Cardiac muscle cell (in vitro differentiated cells and primary cell): ENCODE results near the gene IP6K1. TPM values are rescaled to one million over a fixed set of nuclear protein-coding genes. Genes with fewer than 3 reads are reported as not detected.
A peak's percentile ranks its signal among the peaks of the same experiment; 100 is the strongest.
"Not testable (repeated sequence)": the region's sequence is repeated elsewhere in the genome, so short reads cannot be mapped to it uniquely, and the experiment has no call there.

Source experiments
- DNase-seq, 2 donors: peaks; one replicate each; pipeline versions ENCODE4 v3.0.0 to v3.0.0-alpha.2; 2010 to 2017; ENCODE audit warnings: low read depth in 1 of 2, low spot score in 1 of 2
- H3K27ac ChIP-seq: fragments of 200-600 bp; sonication (generic); 2 replicates; pipeline ENCODE4 v1.5.1; 2016
- H3K27me3 ChIP-seq: fragments of 200-600 bp; sonication (generic); 2 replicates; pipeline ENCODE4 v1.6.0; 2016; ENCODE audit warnings: control low read depth
- H3K36me3 ChIP-seq: fragments of 200-600 bp; sonication (generic); 2 replicates; pipeline ENCODE4 v1.5.1; 2016; ENCODE audit warnings: control low read depth
- H3K4me1 ChIP-seq: fragments of 200-600 bp; sonication (generic); 2 replicates; pipeline ENCODE4 v1.8.1; 2017; ENCODE audit warnings: low read depth, mild to moderate bottlenecking, mixed run types
- H3K4me3 ChIP-seq: fragments of 200-600 bp; sonication (generic); 2 replicates; pipeline ENCODE4 v1.5.1; 2016; ENCODE audit warnings: mild to moderate bottlenecking
- H3K9me3 ChIP-seq: fragments of 200-600 bp; sonication (generic); 2 replicates; pipeline ENCODE4 v1.5.1; 2017; ENCODE audit warnings: low read depth, mild to moderate bottlenecking, control low read depth
- CTCF ChIP-seq: IDR thresholded peaks from 2 replicates; pipeline ENCODE4 v1.5.1; 2012; ENCODE audit warnings: low read depth, mild to moderate bottlenecking, low read length
- polyA plus RNA-seq: library from polyadenylated mRNA; unstranded; fragments of >200 nt; fragmentation: Nextera tagmentation; extraction: Ambion mirVana; gene quantifications from 2 replicates; pipeline ENCODE4 v1.2.1, GENCODE V29; 2016
- total RNA-seq: library from RNA; depleted of rRNA; stranded (reverse); fragments of >200 nt; gene quantifications from 2 replicates; pipeline ENCODE4 v1.2.3, GENCODE V29; 2016

The IP6K1 gene
- total and polyA plus RNA-seq, 2 experiments from 2014 or later = 30.1 to 40.3 TPM

DNA sequence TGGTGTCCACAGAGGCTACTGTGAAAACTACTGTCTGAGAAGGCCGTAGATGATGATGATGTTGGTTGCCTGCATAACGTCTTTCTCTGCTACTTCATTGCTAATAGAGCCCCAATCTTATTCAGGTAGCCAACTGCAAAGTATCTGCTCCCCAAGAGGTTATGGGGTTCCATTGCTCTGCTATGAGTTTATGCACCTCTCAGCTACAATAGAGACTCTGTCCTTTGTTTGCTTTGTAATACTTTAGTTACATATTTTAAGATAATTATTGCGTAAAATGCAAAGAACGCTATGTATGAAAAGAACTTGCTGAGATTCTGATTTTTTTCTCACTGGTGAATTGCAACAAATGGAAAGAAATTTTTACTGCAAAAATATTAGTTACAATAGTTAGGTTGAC, 34.8 kb downstream of the IP6K1 start:
- no peaks in the 10 kb centered on the region for H3K4me1 ChIP-seq
- H3K9me3 ChIP-seq = no peaks in the 10 kb centered on the region
- no peaks in the 10 kb centered on the region for H3K27me3 ChIP-seq
- TF ChIP-seq CTCF = no peak
- peak in 1 of 2 donors; percentile 10 for DNase-seq
- no peak overlapping the region for H3K4me3 ChIP-seq
- peaks cover 12% of the 10 kb centered on the region for H3K36me3 ChIP-seq
- H3K27ac ChIP-seq = no peak overlapping the region

- no peak for TF ChIP-seq CTCF
- Histone ChIP-seq H3K4me1 (no peaks in the 10 kb centered on the region), H3K36me3 (peaks cover 12% of the 10 kb centered on the region), H3K27me3 (no peaks in the 10 kb centered on the region), H3K4me3 (no peak overlapping the region), H3K9me3 (no peaks in the 10 kb centered on the region), H3K27ac (no peak overlapping the region)
- no peak for DNase-seq
These were observed 36.3 kb downstream of the IP6K1 start for GRCh38 chr3:49750056-49750455.

DNA sequence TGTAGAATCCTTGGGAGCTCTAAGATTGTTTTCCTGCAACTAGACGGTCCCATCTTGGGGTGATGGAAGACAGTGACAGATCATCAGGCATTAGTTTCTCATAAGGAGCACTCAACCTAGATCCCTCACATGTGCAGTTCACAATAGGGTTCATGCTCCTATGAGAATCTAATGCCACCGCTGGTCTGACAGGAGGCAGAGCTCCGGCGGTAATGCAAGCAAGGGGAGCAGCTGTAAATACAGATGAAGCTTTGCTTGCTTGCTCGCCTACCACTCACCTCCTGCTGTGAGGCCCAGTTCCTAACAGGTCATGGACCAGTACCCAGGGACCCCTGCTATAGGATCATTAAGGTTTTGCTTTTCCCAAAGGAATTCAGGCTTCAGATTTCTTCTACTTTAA, 37.5 kb downstream of the IP6K1 start:
- H3K27ac ChIP-seq, DNase-seq, H3K27me3 ChIP-seq, H3K4me3 ChIP-seq, H3K9me3 ChIP-seq, H3K4me1 ChIP-seq: not testable (repeated sequence)
- H3K36me3 ChIP-seq = peaks cover 12% of the 10 kb centered on the region

GRCh38 chr3:49747792-49748480, 38.4 kb downstream of the IP6K1 start:
- Histone ChIP-seq H3K4me3 (no peak overlapping the region), H3K27me3 (no peaks in the 10 kb centered on the region), H3K27ac (no peak overlapping the region), H3K4me1 (no peaks in the 10 kb centered on the region), H3K36me3 (peaks cover 12% of the 10 kb centered on the region), H3K9me3 (no peaks in the 10 kb centered on the region)
- no peak for TF ChIP-seq CTCF
- DNase-seq = peak in 1 of 2 donors; percentile 64

GRCh38 chr3:49745986-49746385, 40.4 kb downstream of the IP6K1 start:
- DNase-seq = peak in 1 of 2 donors; percentile 16
- no peak overlapping the region for H3K27ac ChIP-seq

More at GRCh38 chr3:49745986-49746385, 40.4 kb downstream of the IP6K1 start:
- no peaks in the 10 kb centered on the region for H3K9me3 ChIP-seq
- no peaks in the 10 kb centered on the region for H3K4me1 ChIP-seq
- no peak overlapping the region for H3K4me3 ChIP-seq
- H3K27me3 ChIP-seq = no peaks in the 10 kb centered on the region
- H3K36me3 ChIP-seq = peaks cover 12% of the 10 kb centered on the region
- no peak for TF ChIP-seq CTCF
